OCI-LY7 (cell line): ENCODE results near the gene CEP170B. TPM values are rescaled to one million over a fixed set of nuclear protein-coding genes. Genes with fewer than 3 reads are reported as not detected.

Experiments
- BruUV-seq: library from RNA; stranded (reverse); fragments of 400-500 nt; replicated peaks from 2 replicates; lab custom pipeline; 2021; lab: Mats Ljungman, UMichigan
- CTCF ChIA-PET: fragments of 300-600 bp; sonication (Branson Sonifier 250); formaldehyde crosslinking; loops from one replicate; lab custom pipeline; 2022; ENCODE audit warnings: antibody characterized with exemption; ENCODE audit not compliant: unreplicated experiment; lab: Charles Lee
- POLR2A ChIA-PET: fragments of 300-600 bp; sonication (Branson Sonifier 250); formaldehyde crosslinking; loops from one replicate; lab custom pipeline; 2022; ENCODE audit warnings: antibody characterized with exemption; lab: Charles Lee
- DNase-seq: peaks from one replicate; pipeline ENCODE4 v3.0.0-alpha.2; 2015; ENCODE audit warnings: low spot score
- H2AFZ ChIP-seq: fragments of 200-600 bp; sonication (generic), shearing (Covaris generic); 2 replicates; pipeline ENCODE4 v1.6.1; 2014; ENCODE audit warnings: mild to moderate bottlenecking, antibody characterized with exemption, low read length, moderate library complexity
- H3K27ac ChIP-seq: fragments of 200-600 bp; sonication (generic); 2 replicates; pipeline ENCODE4 v1.5.1; 2014; ENCODE audit warnings: mixed run types, low read depth, mild to moderate bottlenecking, moderate library complexity, low read length, inconsistent platforms; ENCODE audit not compliant: poor library complexity, severe bottlenecking
- H3K36me3 ChIP-seq: fragments of 200-600 bp; sonication (generic); 2 replicates; pipeline ENCODE4 v1.6.1; 2014; ENCODE audit warnings: mild to moderate bottlenecking, antibody characterized with exemption, low read length, moderate library complexity, mixed read lengths; ENCODE audit not compliant: insufficient read depth
- H3K4me1 ChIP-seq: fragments of 200-600 bp; sonication (generic); 2 replicates; pipeline ENCODE4 v1.5.1; 2014; ENCODE audit warnings: mild to moderate bottlenecking, low read length; ENCODE audit not compliant: insufficient read depth, poor library complexity, severe bottlenecking
- H3K4me2 ChIP-seq: fragments of 200-600 bp; sonication (generic); 2 replicates; pipeline ENCODE4 v1.6.1; 2014; ENCODE audit warnings: mild to moderate bottlenecking, low read length
- H3K4me3 ChIP-seq: fragments of 200-600 bp; sonication (generic); 2 replicates; pipeline ENCODE4 v1.5.1; 2014; ENCODE audit warnings: mild to moderate bottlenecking, low read depth, low read length; ENCODE audit not compliant: poor library complexity, severe bottlenecking
- H3K79me2 ChIP-seq: fragments of 200-600 bp; sonication (generic); 2 replicates; pipeline ENCODE4 v1.6.1; 2016; ENCODE audit warnings: low read depth, mild to moderate bottlenecking, low read length, moderate library complexity, mixed read lengths; ENCODE audit not compliant: insufficient read depth
- H3K9me2 ChIP-seq: fragments of 200-600 bp; sonication (generic); 2 replicates; pipeline ENCODE4 v1.6.1; 2016; ENCODE audit warnings: mild to moderate bottlenecking, low read length, mixed read lengths; ENCODE audit not compliant: insufficient read depth
- H3K9me3 ChIP-seq: fragments of 200-600 bp; sonication (generic); 2 replicates; pipeline ENCODE4 v1.6.1; 2014; ENCODE audit warnings: mild to moderate bottlenecking, mixed run types, low read length, mixed read lengths
- H4K20me1 ChIP-seq: fragments of 200-600 bp; sonication (generic); 2 replicates; pipeline ENCODE4 v1.6.1; 2014; ENCODE audit warnings: mild to moderate bottlenecking, antibody characterized with exemption, low read length, moderate library complexity, mixed read lengths; ENCODE audit not compliant: insufficient read depth
- CTCF ChIP-seq: fragments of 200-600 bp; sonication (generic); conservative IDR thresholded peaks from 2 replicates; pipeline ENCODE4 v1.5.1; 2014; ENCODE audit warnings: mild to moderate bottlenecking, antibody characterized with exemption, low read length, moderate library complexity, mixed read lengths
- EZH2phosphoT487 ChIP-seq: fragments of 200-600 bp; sonication (generic); IDR thresholded peaks from 2 replicates; pipeline ENCODE4 v1.6.1; 2018; ENCODE audit warnings: low read depth, borderline replicate concordance, mild to moderate bottlenecking, mixed run types, antibody characterized with exemption, low read length, moderate library complexity, mixed read lengths
- intact Hi-C: fragments of 100-400 bp; cut with micrococcal nuclease; formaldehyde crosslinking; loops from one replicate; pipeline ENCODE4 v1.10.0; 2022; ENCODE audit not compliant: unreplicated experiment
- total RNA-seq, 2 experiments: library from RNA; depleted of rRNA in 1 of 2; stranded (reverse); fragments of >200 nt in 1 of 2; shearing (Covaris generic) in 1 of 2; gene quantifications; 2 replicates each; pipeline ENCODE4 v1.2.3, GENCODE V29; 2014 to 2022

CEP170B gene
- total RNA-seq, 2 experiments from 2014 or later, result 0.10 to 0.16 TPM

- POLR2A ChIA-PET, result interaction anchor here (0.6 kb wide), 1 partner anchor 13 kb away, joined by 3 read pairs; no protein-coding TSS in a partner anchor
- no peaks in the 10 kb centered on the region for H3K36me3 ChIP-seq
- H3K79me2 ChIP-seq, result no peaks in the 10 kb centered on the region
- H3K4me2 ChIP-seq, result peak overlapping the region; percentile 84
- no peaks in the 10 kb centered on the region for H3K9me2 ChIP-seq
- 0 out of 2 replicates have a peak, but pooled peaks cover 4% of the 10 kb centered on the region for H4K20me1 ChIP-seq
- CTCF ChIA-PET, result no interaction called here
- no TSS peak for BruUV-seq
- H3K4me1 ChIP-seq, result peaks cover 45% of the 10 kb centered on the region
- 0 out of 2 replicates have a peak, but pooled peaks cover 7% of the 10 kb centered on the region for H3K9me3 ChIP-seq
- H2AFZ ChIP-seq, result no peak overlapping the region
- no peak overlapping the region for H3K27ac ChIP-seq
- peak overlapping the region; percentile 55 for H3K4me3 ChIP-seq
- intact Hi-C loops, result loop anchor here (2.0 kb wide), 1 partner anchor 99 kb away; no protein-coding TSS in a partner anchor
- DNase-seq, result peak; percentile 14
- TF ChIP-seq CTCF (peak; percentile 33; the same call in 1 of the 2 replicates), EZH2phosphoT487 (no peak)
Observed at GRCh38 chr14:104925855-104926609, 61.0 kb downstream of the CEP170B start.

GRCh38 chr14:104926619-104927431 is 61.8 kb downstream of the CEP170B start:
- Histone ChIP-seq H2AFZ (no peak overlapping the region), H3K4me1 (peaks cover 45% of the 10 kb centered on the region), H3K79me2 (no peaks in the 10 kb centered on the region), H3K36me3 (no peaks in the 10 kb centered on the region), H3K27ac (no peak overlapping the region), H3K4me3 (peak overlapping the region; percentile 55), H3K9me2 (no peaks in the 10 kb centered on the region), H3K4me2 (peak overlapping the region; percentile 84), H4K20me1 (0 out of 2 replicates have a peak, but pooled peaks cover 4% of the 10 kb centered on the region), H3K9me3 (0 out of 2 replicates have a peak, but pooled peaks cover 7% of the 10 kb centered on the region)
- BruUV-seq, result no TSS peak
- intact Hi-C loops, result loop anchor here (1.0 to 2.0 kb wide), 2 partner anchors 31 to 100 kb away; no protein-coding TSS in a partner anchor
- peak; percentile 91 for DNase-seq
- CTCF ChIA-PET, result no interaction called here
- POLR2A ChIA-PET, result interaction anchor here (1.0 kb wide), 1 partner anchor 90 kb away, joined by 3 read pairs; no protein-coding TSS in a partner anchor
- TF ChIP-seq CTCF (no peak; the same call in 1 of the 2 replicates), EZH2phosphoT487 (no peak)
